ENCODE results near the gene FNBP1.

Gene FNBP1

GRCh38 chr9:129848712-129849441 lies 194.1 kb downstream of the FNBP1 start:
- no peaks in the 10 kb centered on the region for H3K9me3 ChIP-seq (ENCODE audit: control insufficient read depth, insufficient read depth, low read depth, low read length)
- no peak overlapping the region for H3K4me3 ChIP-seq (ENCODE audit: low read depth, low read length)
- peaks cover 0 to 24% of the 10 kb centered on the region in 2 experiments; a peak in 2 of 3 replicates for H3K36me3 ChIP-seq (ENCODE audit: control insufficient read depth in 2 of 2, insufficient read depth in 1 of 2, low read length in 2 of 2)
- 0 out of 2 replicates have a peak, but pooled peaks have one; percentile 10 for TF ChIP-seq PRDM10 (tag by site-specific recombination; IDR thresholded peaks at IDR 0.05)
- no peak for TF ChIP-seq PRDM1 (tag by site-specific recombination; IDR thresholded peaks at IDR 0.05)
- CTCF ChIA-PET = no interaction called here
- POLR2A ChIA-PET = interaction anchor here (0.6 to 1.7 kb wide), 5 partner anchors 9 to 198 kb away, joined by 3 to 5 read pairs (median 3); partner anchors contain the start of genes C9orf78 and USP20
- H3K27ac ChIP-seq (ENCODE audit: extremely low read depth, low read depth, low read length) = no peak overlapping the region
- no peaks in the 10 kb centered on the region for H3K4me1 ChIP-seq (ENCODE audit: control insufficient read depth, insufficient read depth, low read length)

- ChIA-PET CTCF (interaction anchor here (0.6 kb wide), 2 partner anchors 203 to 476 kb away, joined by 3 read pairs; no protein-coding TSS in a partner anchor), POLR2A (interaction anchor here (0.8 kb wide), 1 partner anchor 8 kb away, joined by 3 read pairs; no protein-coding TSS in a partner anchor)
- H3K4me1 ChIP-seq (ENCODE audit: control insufficient read depth, insufficient read depth, low read length) = peaks cover 3% of the 10 kb centered on the region; the same call in 1 of the 2 replicates
- H3K36me3 ChIP-seq (ENCODE audit: control insufficient read depth in 2 of 2, insufficient read depth in 1 of 2, low read length in 2 of 2) = peaks cover 0 to 3% of the 10 kb centered on the region in 2 experiments; a peak in 2 of 3 replicates
- H3K4me3 ChIP-seq (ENCODE audit: low read depth, low read length) = no peak overlapping the region
- no peaks in the 10 kb centered on the region for H3K9me3 ChIP-seq (ENCODE audit: control insufficient read depth, insufficient read depth, low read depth, low read length)
- peak; percentile 94 for TF ChIP-seq ZNF121 (tag by site-specific recombination; IDR thresholded peaks at IDR 0.05)
- TF ChIP-seq ZNF248 (tag by site-specific recombination; IDR thresholded peaks at IDR 0.05) = no peak
- H3K27ac ChIP-seq (ENCODE audit: extremely low read depth, low read depth, low read length) = no peak overlapping the region
Observed at GRCh38 chr9:129845373-129845772, 197.6 kb downstream of the FNBP1 start.

- Histone ChIP-seq H3K36me3 (ENCODE audit: control insufficient read depth in 2 of 2, insufficient read depth in 1 of 2, low read length in 2 of 2) (peaks cover 0 to 5% of the 10 kb centered on the region in 2 experiments; a peak in 2 of 3 replicates), H3K27ac (ENCODE audit: extremely low read depth, low read depth, low read length) (no peak overlapping the region), H3K9me3 (ENCODE audit: control insufficient read depth, insufficient read depth, low read depth, low read length) (no peaks in the 10 kb centered on the region), H3K4me1 (ENCODE audit: control insufficient read depth, insufficient read depth, low read length) (peaks cover 7% of the 10 kb centered on the region; the same call in 1 of the 2 replicates), H3K4me3 (ENCODE audit: low read depth, low read length) (no peak overlapping the region)
- TF ChIP-seq ZNF148 (tag by site-specific recombination; IDR thresholded peaks at IDR 0.05; ENCODE audit: borderline replicate concordance) = no peak
- TF ChIP-seq IKZF3 (tag by site-specific recombination; IDR thresholded peaks at IDR 0.05) = no peak
- TF ChIP-seq PRDM6 (tag by site-specific recombination; IDR thresholded peaks at IDR 0.05) = 0 out of 2 replicates have a peak, but pooled peaks have one; percentile 7
- no peak for TF ChIP-seq ZNF423 (tag by site-specific recombination; IDR thresholded peaks at IDR 0.05)
- ChIA-PET POLR2A (interaction anchor here (0.6 to 1.6 kb wide), 2 partner anchors 8 to 13 kb away, joined by 3 read pairs; no protein-coding TSS in a partner anchor), CTCF (no interaction called here)
Observed at GRCh38 chr9:129841071-129841470, 201.9 kb downstream of the FNBP1 start.
